ENCODE measurements around the gene HSD11B2.

- TF ChIP-seq CTCF (tag by site-specific recombination; IDR thresholded peaks at IDR 0.05) (no peak), ZNF133 (tag by site-specific recombination; IDR thresholded peaks at IDR 0.05) (no peak), KLF9 (tag by site-specific recombination; IDR thresholded peaks at IDR 0.05; ENCODE audit: low read depth) (no peak), KLF10 (tag by site-specific recombination; IDR thresholded peaks at IDR 0.05) (no peak), ZNF404 (tag by site-specific recombination; IDR thresholded peaks at IDR 0.05) (no peak), ZBTB17 (tag by site-specific recombination; IDR thresholded peaks at IDR 0.05) (no peak), ZNF843 (tag by site-specific recombination; IDR thresholded peaks at IDR 0.05) (no peak), ZNF274 (IDR thresholded peaks at IDR 0.05; ENCODE audit: low read length) (no peak), ZNF274 (tag by site-specific recombination; IDR thresholded peaks at IDR 0.05; ENCODE audit: borderline replicate concordance) (no peak), TCF7L2 (IDR thresholded peaks at IDR 0.05; ENCODE audit: borderline replicate concordance, low read depth, low read length) (no peak), YY1 (tag by site-specific recombination; IDR thresholded peaks at IDR 0.05) (no peak)
Measured at GRCh38 chr16:67383284-67383683, 47.6 kb upstream of the HSD11B2 start.

Data from HEK293 (cell line).